ENCODE results near the gene OBI1.
"Not testable (repeated sequence)": the region's sequence is repeated elsewhere in the genome, so short reads cannot be mapped to it uniquely, and the experiment has no call there.

The OBI1 gene

DNA sequence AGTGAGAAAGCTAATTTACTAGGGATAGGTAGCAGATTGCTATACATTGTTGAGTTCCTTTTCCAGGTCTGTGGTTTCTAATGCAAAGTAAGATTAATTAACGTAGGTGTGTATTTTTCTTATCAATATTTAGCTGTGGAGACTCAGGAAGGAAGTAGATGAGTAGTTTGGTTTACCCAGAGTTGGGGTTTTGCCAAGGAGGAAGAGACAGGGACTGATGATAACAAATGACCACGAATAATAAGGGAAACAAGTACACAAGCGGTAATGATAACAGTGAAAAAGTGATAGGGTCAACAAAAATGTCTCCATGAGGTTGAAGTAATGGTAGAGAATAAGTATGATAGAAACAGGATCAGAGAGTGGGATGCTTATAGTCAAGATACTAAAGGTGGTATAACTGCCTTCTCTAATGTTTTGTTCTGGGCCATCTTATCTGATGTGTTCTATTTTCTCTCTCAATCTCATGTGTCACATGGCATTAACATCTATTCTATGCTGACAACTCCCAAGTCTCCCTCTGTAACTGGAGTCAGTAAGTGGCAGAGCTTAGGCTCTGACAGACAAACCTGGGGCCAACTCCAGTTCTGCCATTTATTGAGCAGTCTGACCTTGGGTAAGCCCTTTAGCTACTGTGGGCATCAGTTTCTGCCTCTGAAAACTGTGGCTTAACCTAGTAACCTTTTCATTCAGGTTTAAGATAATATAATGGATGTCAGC is 8.8 kb downstream of the OBI1 start:
- DNase-seq: no peak
- peaks cover 3% of the 10 kb centered on the region for H3K36me3 ChIP-seq (ENCODE audit: control insufficient read depth, insufficient read depth, low read length)
- no peaks in the 10 kb centered on the region for H3K27me3 ChIP-seq (replicated peaks; ENCODE audit: control insufficient read depth, insufficient read depth, low read length, poor library complexity, severe bottlenecking)
- no peaks in the 10 kb centered on the region for H3K9me3 ChIP-seq (ENCODE audit: control insufficient read depth, low read length)
- H3K4me3 ChIP-seq (ENCODE audit: insufficient read depth, low read depth, low read length, poor library complexity, severe bottlenecking): no peak overlapping the region
- peaks cover 7% of the 10 kb centered on the region for H3K4me1 ChIP-seq (ENCODE audit: control insufficient read depth, insufficient read depth, low read length, poor library complexity, severe bottlenecking)
- no peak overlapping the region for H3K27ac ChIP-seq (ENCODE audit: insufficient read depth, low read length, poor library complexity, severe bottlenecking)

GRCh38 chr13:78647109-78647678 is 11.8 kb downstream of the OBI1 start:
- not testable (repeated sequence) for H3K27ac ChIP-seq (ENCODE audit: insufficient read depth, low read length, poor library complexity, severe bottlenecking); DNase-seq; H3K4me3 ChIP-seq (ENCODE audit: insufficient read depth, low read depth, low read length, poor library complexity, severe bottlenecking); H3K27me3 ChIP-seq (replicated peaks; ENCODE audit: control insufficient read depth, insufficient read depth, low read length, poor library complexity, severe bottlenecking); H3K9me3 ChIP-seq (ENCODE audit: control insufficient read depth, low read length); H3K4me1 ChIP-seq (ENCODE audit: control insufficient read depth, insufficient read depth, low read length, poor library complexity, severe bottlenecking)
- H3K36me3 ChIP-seq (ENCODE audit: control insufficient read depth, insufficient read depth, low read length): peaks cover 20% of the 10 kb centered on the region

- no peak for DNase-seq
- H3K36me3 ChIP-seq (ENCODE audit: control insufficient read depth, insufficient read depth, low read length): peaks cover 41% of the 10 kb centered on the region
- no peaks in the 10 kb centered on the region for H3K9me3 ChIP-seq (ENCODE audit: control insufficient read depth, low read length)
- no peaks in the 10 kb centered on the region for H3K4me1 ChIP-seq (ENCODE audit: control insufficient read depth, insufficient read depth, low read length, poor library complexity, severe bottlenecking)
- H3K27ac ChIP-seq (ENCODE audit: insufficient read depth, low read length, poor library complexity, severe bottlenecking): no peak overlapping the region
- H3K27me3 ChIP-seq (replicated peaks; ENCODE audit: control insufficient read depth, insufficient read depth, low read length, poor library complexity, severe bottlenecking): no peaks in the 10 kb centered on the region
- no peak overlapping the region for H3K4me3 ChIP-seq (ENCODE audit: insufficient read depth, low read depth, low read length, poor library complexity, severe bottlenecking)
Measured at GRCh38 chr13:78638216-78638615, 20.7 kb downstream of the OBI1 start.

GRCh38 chr13:78636495-78636894 is 22.5 kb downstream of the OBI1 start:
- H3K36me3 ChIP-seq (ENCODE audit: control insufficient read depth, insufficient read depth, low read length): peaks cover 51% of the 10 kb centered on the region
- H3K4me1 ChIP-seq (ENCODE audit: control insufficient read depth, insufficient read depth, low read length, poor library complexity, severe bottlenecking): no peaks in the 10 kb centered on the region
- H3K4me3 ChIP-seq (ENCODE audit: insufficient read depth, low read depth, low read length, poor library complexity, severe bottlenecking): no peak overlapping the region
- H3K9me3 ChIP-seq (ENCODE audit: control insufficient read depth, low read length): no peaks in the 10 kb centered on the region
- no peaks in the 10 kb centered on the region for H3K27me3 ChIP-seq (replicated peaks; ENCODE audit: control insufficient read depth, insufficient read depth, low read length, poor library complexity, severe bottlenecking)
- no peak for DNase-seq
- H3K27ac ChIP-seq (ENCODE audit: insufficient read depth, low read length, poor library complexity, severe bottlenecking): no peak overlapping the region

DNA sequence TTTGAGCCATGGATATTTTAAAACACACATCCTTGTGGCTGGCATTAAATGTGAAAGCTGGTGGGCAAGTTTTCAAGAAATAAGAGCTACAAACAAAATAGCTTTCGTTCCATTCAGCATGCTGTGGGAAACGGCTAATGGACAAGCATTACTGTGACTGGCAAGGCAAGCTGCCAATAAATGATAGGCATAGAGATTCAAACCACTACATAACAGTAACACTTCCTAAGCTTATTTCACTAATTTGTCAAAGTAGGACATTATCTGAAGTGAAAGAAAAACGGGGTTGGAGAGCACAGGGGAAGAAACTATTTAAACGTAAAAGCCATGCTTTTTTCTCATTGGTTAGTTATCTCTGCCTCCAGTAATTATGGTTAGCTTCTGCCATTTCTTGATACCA is 26.0 kb downstream of the OBI1 start:
- H3K4me1 ChIP-seq (ENCODE audit: control insufficient read depth, insufficient read depth, low read length, poor library complexity, severe bottlenecking): no peaks in the 10 kb centered on the region
- DNase-seq: no peak
- H3K36me3 ChIP-seq (ENCODE audit: control insufficient read depth, insufficient read depth, low read length): peaks cover 40% of the 10 kb centered on the region
- no peak overlapping the region for H3K4me3 ChIP-seq (ENCODE audit: insufficient read depth, low read depth, low read length, poor library complexity, severe bottlenecking)
- no peaks in the 10 kb centered on the region for H3K27me3 ChIP-seq (replicated peaks; ENCODE audit: control insufficient read depth, insufficient read depth, low read length, poor library complexity, severe bottlenecking)
- no peak overlapping the region for H3K27ac ChIP-seq (ENCODE audit: insufficient read depth, low read length, poor library complexity, severe bottlenecking)
- H3K9me3 ChIP-seq (ENCODE audit: control insufficient read depth, low read length): no peaks in the 10 kb centered on the region

- no peaks in the 10 kb centered on the region for H3K4me1 ChIP-seq (ENCODE audit: control insufficient read depth, insufficient read depth, low read length, poor library complexity, severe bottlenecking)
- no peaks in the 10 kb centered on the region for H3K27me3 ChIP-seq (replicated peaks; ENCODE audit: control insufficient read depth, insufficient read depth, low read length, poor library complexity, severe bottlenecking)
- H3K27ac ChIP-seq (ENCODE audit: insufficient read depth, low read length, poor library complexity, severe bottlenecking): no peak overlapping the region
- no peak overlapping the region for H3K4me3 ChIP-seq (ENCODE audit: insufficient read depth, low read depth, low read length, poor library complexity, severe bottlenecking)
- peaks cover 38% of the 10 kb centered on the region for H3K36me3 ChIP-seq (ENCODE audit: control insufficient read depth, insufficient read depth, low read length)
- H3K9me3 ChIP-seq (ENCODE audit: control insufficient read depth, low read length): no peaks in the 10 kb centered on the region
- DNase-seq: no peak
Measured at GRCh38 chr13:78631077-78631476, 27.9 kb downstream of the OBI1 start.

DNA sequence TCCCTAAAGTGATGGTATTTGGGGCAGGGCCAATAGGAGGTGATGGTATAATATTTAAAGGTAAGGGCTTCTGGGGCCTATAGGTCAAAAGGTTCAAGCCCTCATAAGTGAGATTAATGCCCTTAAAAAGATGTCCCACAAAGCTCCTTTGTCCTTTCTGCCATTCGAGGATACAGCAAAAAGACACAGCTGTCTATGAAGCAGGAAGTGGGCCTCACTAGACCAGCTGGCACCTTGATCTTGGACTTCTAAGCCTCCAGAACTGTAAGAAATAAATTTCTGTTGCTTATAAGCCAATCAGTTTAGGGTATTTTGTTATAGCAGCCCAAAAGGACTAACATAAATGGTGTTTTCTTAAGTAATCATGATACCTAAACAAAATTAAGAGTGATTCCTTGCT is 28.4 kb downstream of the OBI1 start:
- H3K36me3 ChIP-seq (ENCODE audit: control insufficient read depth, insufficient read depth, low read length): peaks cover 38% of the 10 kb centered on the region
- no peaks in the 10 kb centered on the region for H3K27me3 ChIP-seq (replicated peaks; ENCODE audit: control insufficient read depth, insufficient read depth, low read length, poor library complexity, severe bottlenecking)
- no peak for DNase-seq
- H3K4me3 ChIP-seq (ENCODE audit: insufficient read depth, low read depth, low read length, poor library complexity, severe bottlenecking): no peak overlapping the region
- H3K27ac ChIP-seq (ENCODE audit: insufficient read depth, low read length, poor library complexity, severe bottlenecking): no peak overlapping the region
- no peaks in the 10 kb centered on the region for H3K4me1 ChIP-seq (ENCODE audit: control insufficient read depth, insufficient read depth, low read length, poor library complexity, severe bottlenecking)
- no peaks in the 10 kb centered on the region for H3K9me3 ChIP-seq (ENCODE audit: control insufficient read depth, low read length)

DNA sequence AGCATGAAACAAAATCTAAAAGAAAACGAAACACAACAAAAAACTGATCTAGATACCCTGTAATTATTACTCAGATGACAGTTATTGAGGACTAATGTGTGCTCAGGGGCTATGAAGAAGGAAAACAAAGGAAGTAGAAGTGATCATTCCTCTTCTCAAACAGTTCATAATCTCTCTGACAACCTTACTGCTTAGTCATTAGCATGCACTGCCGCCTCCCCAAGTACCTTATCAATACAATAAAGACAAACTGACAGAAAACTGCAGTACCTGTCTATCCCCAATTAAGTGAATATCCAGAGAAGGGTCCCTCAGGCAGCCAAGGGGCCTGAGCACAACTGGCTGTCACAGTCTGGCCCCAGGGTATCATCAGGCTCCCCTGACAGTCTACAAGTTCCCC is 33.6 kb downstream of the OBI1 start:
- no peak overlapping the region for H3K4me3 ChIP-seq (ENCODE audit: insufficient read depth, low read depth, low read length, poor library complexity, severe bottlenecking)

DNA sequence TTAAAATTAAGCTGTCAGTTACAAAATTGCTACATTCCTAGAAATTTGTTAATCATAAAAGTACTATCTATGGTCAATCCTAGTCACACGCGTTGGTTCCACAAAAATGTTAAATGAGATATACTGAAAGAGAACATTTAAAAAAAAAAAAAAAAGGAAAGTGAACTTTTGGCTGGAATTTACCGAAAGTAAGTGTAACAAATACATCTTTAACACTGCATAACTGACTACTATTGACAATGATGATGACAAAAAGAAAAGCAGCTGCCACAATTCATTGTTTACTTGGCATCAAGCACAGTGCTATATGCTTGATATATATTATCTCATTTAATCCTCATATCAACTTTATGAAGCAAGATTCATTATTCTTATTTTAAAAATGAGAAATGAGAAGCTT is 35.8 kb downstream of the OBI1 start:
- Histone ChIP-seq H3K4me1 (ENCODE audit: control insufficient read depth, insufficient read depth, low read length, poor library complexity, severe bottlenecking) (no peaks in the 10 kb centered on the region), H3K27me3 (replicated peaks; ENCODE audit: control insufficient read depth, insufficient read depth, low read length, poor library complexity, severe bottlenecking) (no peaks in the 10 kb centered on the region), H3K27ac (ENCODE audit: insufficient read depth, low read length, poor library complexity, severe bottlenecking) (no peak overlapping the region), H3K9me3 (ENCODE audit: control insufficient read depth, low read length) (no peaks in the 10 kb centered on the region), H3K36me3 (ENCODE audit: control insufficient read depth, insufficient read depth, low read length) (peaks cover 19% of the 10 kb centered on the region), H3K4me3 (ENCODE audit: insufficient read depth, low read depth, low read length, poor library complexity, severe bottlenecking) (no peak overlapping the region)
- DNase-seq: no peak

More for the DNA sequence above, 33.6 kb downstream of the OBI1 start:
- H3K4me1 ChIP-seq (ENCODE audit: control insufficient read depth, insufficient read depth, low read length, poor library complexity, severe bottlenecking): no peaks in the 10 kb centered on the region
- no peak overlapping the region for H3K27ac ChIP-seq (ENCODE audit: insufficient read depth, low read length, poor library complexity, severe bottlenecking)
- no peaks in the 10 kb centered on the region for H3K9me3 ChIP-seq (ENCODE audit: control insufficient read depth, low read length)
- H3K36me3 ChIP-seq (ENCODE audit: control insufficient read depth, insufficient read depth, low read length): peaks cover 15% of the 10 kb centered on the region
- DNase-seq: no peak
- H3K27me3 ChIP-seq (replicated peaks; ENCODE audit: control insufficient read depth, insufficient read depth, low read length, poor library complexity, severe bottlenecking): no peaks in the 10 kb centered on the region

DNA sequence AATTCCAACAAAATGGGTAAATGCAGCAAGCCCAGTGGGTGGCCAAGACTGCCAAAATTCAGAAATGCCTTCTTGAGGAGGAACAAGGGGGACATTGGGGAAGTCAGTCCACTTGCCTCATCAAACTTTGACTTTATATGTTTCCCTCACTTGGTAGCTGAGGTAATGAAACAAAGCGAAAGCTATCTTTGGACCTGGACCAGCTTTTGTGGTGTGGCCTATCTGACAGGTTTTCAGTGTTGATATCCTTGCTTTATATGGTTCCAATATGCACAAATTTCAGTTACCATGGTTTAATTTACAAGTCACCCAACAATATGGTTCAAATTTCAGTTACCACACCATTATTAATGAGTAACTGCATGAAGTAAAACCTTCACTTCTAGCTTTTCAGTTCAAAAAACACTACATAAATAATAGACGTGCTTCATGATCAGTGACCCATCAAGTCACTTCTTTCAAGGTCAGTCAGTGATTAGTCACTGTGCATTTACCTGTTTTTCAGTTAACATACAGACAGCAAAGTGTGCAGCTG is 38.0 kb downstream of the OBI1 start:
- Histone ChIP-seq H3K36me3 (ENCODE audit: control insufficient read depth, insufficient read depth, low read length) (peaks cover 32% of the 10 kb centered on the region), H3K27ac (ENCODE audit: insufficient read depth, low read length, poor library complexity, severe bottlenecking) (no peak overlapping the region), H3K9me3 (ENCODE audit: control insufficient read depth, low read length) (no peaks in the 10 kb centered on the region), H3K4me1 (ENCODE audit: control insufficient read depth, insufficient read depth, low read length, poor library complexity, severe bottlenecking) (no peaks in the 10 kb centered on the region), H3K27me3 (replicated peaks; ENCODE audit: control insufficient read depth, insufficient read depth, low read length, poor library complexity, severe bottlenecking) (no peaks in the 10 kb centered on the region), H3K4me3 (ENCODE audit: insufficient read depth, low read depth, low read length, poor library complexity, severe bottlenecking) (no peak overlapping the region)
- no peak for DNase-seq
